ENCODE measurements around the gene CATSPERE. TPM values are rescaled to one million over a fixed set of nuclear protein-coding genes. Genes with fewer than 3 reads are reported as not detected.
"Not testable (repeated sequence)": the region's sequence is repeated elsewhere in the genome, so short reads cannot be mapped to it uniquely, and the experiment has no call there.

Gene CATSPERE
- total and polyA plus RNA-seq, 10 of the 15 experiments (the other 5 are each of a cell fraction or from before 2014, with no cell fraction given), result 0.04 to 0.24 (median 0.17) TPM; not detected in 3

DNA sequence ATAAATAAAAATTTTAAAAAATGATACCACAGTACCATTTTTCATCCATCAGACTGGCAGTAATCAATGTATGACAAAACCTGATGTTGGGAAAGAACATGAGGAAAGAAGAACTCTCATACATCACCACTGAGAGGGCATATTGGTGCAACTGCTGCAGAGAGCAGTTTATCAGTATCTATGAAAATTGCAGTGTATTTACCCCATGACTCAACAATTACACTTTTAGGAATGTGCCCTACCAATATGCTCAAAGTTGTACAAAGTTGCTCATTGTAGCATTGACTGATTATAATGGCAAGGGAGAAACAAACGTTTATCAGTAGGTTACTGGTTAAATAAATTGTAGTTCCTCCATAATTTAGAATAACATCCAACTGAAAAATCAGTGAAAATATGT is 36.7 kb downstream of the CATSPERE start:
- RAD21 ChIA-PET (ENCODE audit: unreplicated experiment), result no interaction called here
- no TSS peak for BruUV-seq (replicated peaks)
- Histone ChIP-seq H3K4me2 (ENCODE audit: control insufficient read depth, insufficient read depth) (no peak overlapping the region), H3K79me2 (ENCODE audit: control insufficient read depth, insufficient read depth, low read length) (no peaks in the 10 kb centered on the region), H3K27ac (ENCODE audit: control insufficient read depth, insufficient read depth) (no peak overlapping the region), H2AFZ (ENCODE audit: control insufficient read depth, low read depth, low read length) (no peak overlapping the region), H3K4me1 (ENCODE audit: control insufficient read depth, insufficient read depth, low read length) (no peaks in the 10 kb centered on the region), H3K27me3 (replicated peaks in 1 of 2; ENCODE audit: control insufficient read depth in 2 of 2, insufficient read depth in 2 of 2, low read length in 1 of 2) (no peaks in the 10 kb centered on the region), H4K20me1 (ENCODE audit: control insufficient read depth, insufficient read depth) (no peaks in the 10 kb centered on the region), H3K9ac (ENCODE audit: control insufficient read depth, insufficient read depth, low read length) (no peak overlapping the region), H3K4me3 (no peak overlapping the region), H3K36me3 (ENCODE audit: control insufficient read depth in 2 of 2, insufficient read depth in 2 of 2, low read length in 1 of 2) (no peaks in the 10 kb centered on the region), H3K9me3 (replicated peaks; ENCODE audit: control insufficient read depth, insufficient read depth, low read length) (no peaks in the 10 kb centered on the region)
- DNase-seq (ENCODE audit: low read depth, low spot score) (no peak), FAIRE-seq (no peak), ATAC-seq (no peak)
- 0% methylated on average over 1 of the region's 1 CpG for WGBS (ENCODE audit: insufficient coverage, insufficient replicate concordance, low lambda C conversion rate, missing lambda C conversion rate)
- in situ Hi-C loops (cut with MboI), result no loop called here
- CTCF ChIA-PET, result no interaction called here
- intact Hi-C loops (cut with micrococcal nuclease; ENCODE audit: unreplicated experiment), result no loop called here
- SMC1A ChIA-PET (ENCODE audit: uncharacterized antibody, unreplicated experiment), result no interaction called here
- POLR2A ChIA-PET, result no interaction called here
- TF ChIP-seq STAT3 (IDR thresholded peaks at IDR 0.05; ENCODE audit: low read depth, low read length) (no peak), RELA (IDR thresholded peaks at IDR 0.05; ENCODE audit: borderline replicate concordance, partially characterized antibody) (no peak), WRNIP1 (IDR thresholded peaks at IDR 0.05; ENCODE audit: borderline replicate concordance, low read depth, low read length) (no peak)
- TF ChIP-seq, protein P1, sequence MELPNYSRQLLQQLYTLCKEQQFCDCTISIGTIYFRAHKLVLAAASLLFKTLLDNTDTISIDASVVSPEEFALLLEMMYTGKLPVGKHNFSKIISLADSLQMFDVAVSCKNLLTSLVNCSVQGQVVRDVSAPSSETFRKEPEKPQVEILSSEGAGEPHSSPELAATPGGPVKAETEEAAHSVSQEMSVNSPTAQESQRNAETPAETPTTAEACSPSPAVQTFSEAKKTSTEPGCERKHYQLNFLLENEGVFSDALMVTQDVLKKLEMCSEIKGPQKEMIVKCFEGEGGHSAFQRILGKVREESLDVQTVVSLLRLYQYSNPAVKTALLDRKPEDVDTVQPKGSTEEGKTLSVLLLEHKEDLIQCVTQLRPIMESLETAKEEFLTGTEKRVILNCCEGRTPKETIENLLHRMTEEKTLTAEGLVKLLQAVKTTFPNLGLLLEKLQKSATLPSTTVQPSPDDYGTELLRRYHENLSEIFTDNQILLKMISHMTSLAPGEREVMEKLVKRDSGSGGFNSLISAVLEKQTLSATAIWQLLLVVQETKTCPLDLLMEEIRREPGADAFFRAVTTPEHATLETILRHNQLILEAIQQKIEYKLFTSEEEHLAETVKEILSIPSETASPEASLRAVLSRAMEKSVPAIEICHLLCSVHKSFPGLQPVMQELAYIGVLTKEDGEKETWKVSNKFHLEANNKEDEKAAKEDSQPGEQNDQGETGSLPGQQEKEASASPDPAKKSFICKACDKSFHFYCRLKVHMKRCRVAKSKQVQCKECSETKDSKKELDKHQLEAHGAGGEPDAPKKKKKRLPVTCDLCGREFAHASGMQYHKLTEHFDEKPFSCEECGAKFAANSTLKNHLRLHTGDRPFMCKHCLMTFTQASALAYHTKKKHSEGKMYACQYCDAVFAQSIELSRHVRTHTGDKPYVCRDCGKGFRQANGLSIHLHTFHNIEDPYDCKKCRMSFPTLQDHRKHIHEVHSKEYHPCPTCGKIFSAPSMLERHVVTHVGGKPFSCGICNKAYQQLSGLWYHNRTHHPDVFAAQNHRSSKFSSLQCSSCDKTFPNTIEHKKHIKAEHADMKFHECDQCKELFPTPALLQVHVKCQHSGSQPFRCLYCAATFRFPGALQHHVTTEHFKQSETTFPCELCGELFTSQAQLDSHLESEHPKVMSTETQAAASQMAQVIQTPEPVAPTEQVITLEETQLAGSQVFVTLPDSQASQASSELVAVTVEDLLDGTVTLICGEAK (IDR thresholded peaks at IDR 0.05; ENCODE audit: borderline replicate concordance), result no peak
- TF ChIP-seq, protein P2, sequence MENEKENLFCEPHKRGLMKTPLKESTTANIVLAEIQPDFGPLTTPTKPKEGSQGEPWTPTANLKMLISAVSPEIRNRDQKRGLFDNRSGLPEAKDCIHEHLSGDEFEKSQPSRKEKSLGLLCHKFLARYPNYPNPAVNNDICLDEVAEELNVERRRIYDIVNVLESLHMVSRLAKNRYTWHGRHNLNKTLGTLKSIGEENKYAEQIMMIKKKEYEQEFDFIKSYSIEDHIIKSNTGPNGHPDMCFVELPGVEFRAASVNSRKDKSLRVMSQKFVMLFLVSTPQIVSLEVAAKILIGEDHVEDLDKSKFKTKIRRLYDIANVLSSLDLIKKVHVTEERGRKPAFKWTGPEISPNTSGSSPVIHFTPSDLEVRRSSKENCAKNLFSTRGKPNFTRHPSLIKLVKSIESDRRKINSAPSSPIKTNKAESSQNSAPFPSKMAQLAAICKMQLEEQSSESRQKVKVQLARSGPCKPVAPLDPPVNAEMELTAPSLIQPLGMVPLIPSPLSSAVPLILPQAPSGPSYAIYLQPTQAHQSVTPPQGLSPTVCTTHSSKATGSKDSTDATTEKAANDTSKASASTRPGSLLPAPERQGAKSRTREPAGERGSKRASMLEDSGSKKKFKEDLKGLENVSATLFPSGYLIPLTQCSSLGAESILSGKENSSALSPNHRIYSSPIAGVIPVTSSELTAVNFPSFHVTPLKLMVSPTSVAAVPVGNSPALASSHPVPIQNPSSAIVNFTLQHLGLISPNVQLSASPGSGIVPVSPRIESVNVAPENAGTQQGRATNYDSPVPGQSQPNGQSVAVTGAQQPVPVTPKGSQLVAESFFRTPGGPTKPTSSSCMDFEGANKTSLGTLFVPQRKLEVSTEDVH (IDR thresholded peaks at IDR 0.05; ENCODE audit: low read depth, partially characterized antibody), result no peak

DNA sequence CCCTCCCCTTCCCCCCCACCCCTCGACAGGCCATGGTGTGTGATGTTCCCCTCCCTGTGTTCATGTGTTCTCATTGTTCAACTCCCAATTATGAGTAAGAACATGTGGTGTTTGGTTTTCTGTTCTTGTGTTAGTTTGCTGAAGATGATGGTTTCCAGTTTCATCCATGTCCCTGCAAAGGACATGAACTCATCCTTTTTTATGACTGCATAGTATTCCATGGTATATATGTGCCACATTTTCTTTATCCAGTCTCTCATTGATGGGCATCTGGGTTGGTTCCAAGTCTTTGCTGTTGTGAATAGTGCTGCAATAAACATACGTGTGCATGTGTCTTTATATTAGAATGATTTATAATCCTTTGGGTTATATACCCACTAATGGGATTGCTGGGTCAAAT is 38.4 kb downstream of the CATSPERE start:
- SMC1A ChIA-PET (ENCODE audit: uncharacterized antibody, unreplicated experiment); in situ Hi-C loops (cut with MboI); RAD21 ChIA-PET (ENCODE audit: unreplicated experiment); H3K4me1 ChIP-seq (ENCODE audit: control insufficient read depth, insufficient read depth, low read length); H4K20me1 ChIP-seq (ENCODE audit: control insufficient read depth, insufficient read depth); H3K4me2 ChIP-seq (ENCODE audit: control insufficient read depth, insufficient read depth); POLR2A ChIA-PET; H2AFZ ChIP-seq (ENCODE audit: control insufficient read depth, low read depth, low read length); H3K79me2 ChIP-seq (ENCODE audit: control insufficient read depth, insufficient read depth, low read length); DNase-seq (ENCODE audit: low read depth, low spot score); ATAC-seq; intact Hi-C loops (cut with micrococcal nuclease; ENCODE audit: unreplicated experiment); H3K9ac ChIP-seq (ENCODE audit: control insufficient read depth, insufficient read depth, low read length); H3K4me3 ChIP-seq; H3K36me3 ChIP-seq (ENCODE audit: control insufficient read depth in 2 of 2, insufficient read depth in 2 of 2, low read length in 1 of 2); BruUV-seq (replicated peaks); CTCF ChIA-PET; H3K27me3 ChIP-seq (replicated peaks in 1 of 2; ENCODE audit: control insufficient read depth in 2 of 2, insufficient read depth in 2 of 2, low read length in 1 of 2); H3K27ac ChIP-seq (ENCODE audit: control insufficient read depth, insufficient read depth); FAIRE-seq; H3K9me3 ChIP-seq (replicated peaks; ENCODE audit: control insufficient read depth, insufficient read depth, low read length): not testable (repeated sequence)
- 50% methylated on average over 1 of the region's 2 CpGs for WGBS (ENCODE audit: insufficient coverage, insufficient replicate concordance, low lambda C conversion rate, missing lambda C conversion rate)

Measured in GM12878 (cell line).